Measurements from ENCODE around the gene TUNAR. TPM values are rescaled to one million over a fixed set of nuclear protein-coding genes. Genes with fewer than 3 reads are reported as not detected.

TUNAR gene
- total RNA-seq, 2 experiments from 2014 or later, result not detected

- Mint-ChIP-seq H3K4me1 (no peaks in the 10 kb centered on the region), H3K9me3 (no peaks in the 10 kb centered on the region), H3K27ac (no peak overlapping the region), H3K4me3 (no peak overlapping the region), H3K36me3 (no peaks in the 10 kb centered on the region), H3K27me3 (no peaks in the 10 kb centered on the region)
- POLR2A ChIA-PET, result no interaction called here
- ATAC-seq (ENCODE audit: low read depth) (no peak), DNase-seq (no peak)
Measured at GRCh38 chr14:95911456-95911855, 34.8 kb downstream of the TUNAR start.

- H3K27me3 Mint-ChIP-seq, result peaks cover 10% of the 10 kb centered on the region
- POLR2A ChIA-PET, result no interaction called here
- ATAC-seq (ENCODE audit: low read depth) (no peak), DNase-seq (no peak)
- H3K4me3 Mint-ChIP-seq, result no peak overlapping the region
- H3K27ac Mint-ChIP-seq, result no peak overlapping the region
- no peaks in the 10 kb centered on the region for H3K4me1 Mint-ChIP-seq
- H3K36me3 Mint-ChIP-seq, result no peaks in the 10 kb centered on the region
- H3K9me3 Mint-ChIP-seq, result no peaks in the 10 kb centered on the region
Measured at GRCh38 chr14:95915330-95915729, 38.7 kb downstream of the TUNAR start.

DNA sequence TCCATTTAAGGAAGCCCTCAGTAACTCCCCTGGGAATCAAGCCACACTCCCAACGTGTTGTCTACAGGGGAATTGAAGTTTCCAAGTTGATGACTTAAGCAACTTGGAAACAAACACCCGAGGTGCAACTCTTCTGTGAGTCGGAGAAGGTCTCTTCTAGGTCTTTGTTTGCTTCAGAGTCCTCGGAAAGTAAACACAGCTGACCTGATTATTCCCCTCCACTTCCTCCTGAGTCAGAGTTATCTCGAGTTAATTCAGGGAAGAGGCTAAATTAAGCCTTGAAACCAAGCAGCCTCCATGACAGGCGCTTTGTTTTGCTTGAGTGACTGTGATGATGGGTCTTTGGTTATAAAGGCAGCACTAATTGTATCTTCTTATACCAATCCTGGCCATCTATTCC is 41.8 kb downstream of the TUNAR start:
- no peaks in the 10 kb centered on the region for H3K4me1 Mint-ChIP-seq
- no peak overlapping the region for H3K4me3 Mint-ChIP-seq
- peaks cover 10% of the 10 kb centered on the region for H3K27me3 Mint-ChIP-seq
- ATAC-seq (ENCODE audit: low read depth) (no peak), DNase-seq (no peak)
- H3K36me3 Mint-ChIP-seq, result no peaks in the 10 kb centered on the region
- H3K9me3 Mint-ChIP-seq, result no peaks in the 10 kb centered on the region
- no peak overlapping the region for H3K27ac Mint-ChIP-seq
- POLR2A ChIA-PET, result no interaction called here

DNA sequence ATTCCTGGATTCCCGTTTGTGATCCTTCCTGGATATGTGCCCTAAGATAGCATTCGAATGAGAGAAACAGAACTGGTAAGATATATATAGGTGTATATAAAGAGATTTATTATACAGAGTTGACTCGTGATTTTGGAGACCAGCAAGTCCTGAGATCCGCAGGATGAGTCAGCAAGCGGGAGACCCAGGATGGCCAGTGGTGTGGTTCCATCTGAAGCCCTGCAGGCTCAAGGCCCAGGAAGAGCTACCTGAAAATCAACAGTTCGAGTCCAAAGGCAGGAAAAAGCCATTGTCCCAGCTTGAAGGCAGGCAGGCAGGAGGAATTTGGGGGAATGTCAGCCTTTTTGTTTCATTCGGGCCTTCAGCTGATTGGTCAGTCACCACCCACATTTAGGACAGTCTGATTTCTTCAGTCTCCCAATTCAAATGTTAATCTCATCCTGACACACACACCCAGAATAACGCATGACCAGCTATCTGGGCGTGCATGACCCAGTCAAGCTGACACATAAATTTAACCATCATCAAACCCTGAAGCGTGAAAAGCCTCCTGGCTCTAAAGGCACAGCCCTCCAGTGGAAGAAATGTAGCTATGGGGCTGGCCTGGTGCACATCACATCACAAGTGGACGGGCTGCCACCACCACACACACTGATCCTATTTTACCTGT is 44.3 kb downstream of the TUNAR start:
- POLR2A ChIA-PET, result no interaction called here
- DNase-seq, result no peak
- no peaks in the 10 kb centered on the region for H3K36me3 Mint-ChIP-seq

GRCh38 chr14:95922080-95922479 is 45.4 kb downstream of the TUNAR start:
- Mint-ChIP-seq H3K36me3 (no peaks in the 10 kb centered on the region), H3K9me3 (no peaks in the 10 kb centered on the region), H3K27me3 (peaks cover 10% of the 10 kb centered on the region), H3K4me1 (no peaks in the 10 kb centered on the region), H3K4me3 (no peak overlapping the region), H3K27ac (no peak overlapping the region)
- DNase-seq (no peak), ATAC-seq (ENCODE audit: low read depth) (no peak)
- POLR2A ChIA-PET, result no interaction called here

More for the DNA sequence above, 44.3 kb downstream of the TUNAR start:
- Mint-ChIP-seq H3K4me3 (no peak overlapping the region), H3K4me1 (no peaks in the 10 kb centered on the region), H3K27me3 (peaks cover 10% of the 10 kb centered on the region), H3K27ac (no peak overlapping the region), H3K9me3 (no peaks in the 10 kb centered on the region)
- no peak for ATAC-seq (ENCODE audit: low read depth)

DNA sequence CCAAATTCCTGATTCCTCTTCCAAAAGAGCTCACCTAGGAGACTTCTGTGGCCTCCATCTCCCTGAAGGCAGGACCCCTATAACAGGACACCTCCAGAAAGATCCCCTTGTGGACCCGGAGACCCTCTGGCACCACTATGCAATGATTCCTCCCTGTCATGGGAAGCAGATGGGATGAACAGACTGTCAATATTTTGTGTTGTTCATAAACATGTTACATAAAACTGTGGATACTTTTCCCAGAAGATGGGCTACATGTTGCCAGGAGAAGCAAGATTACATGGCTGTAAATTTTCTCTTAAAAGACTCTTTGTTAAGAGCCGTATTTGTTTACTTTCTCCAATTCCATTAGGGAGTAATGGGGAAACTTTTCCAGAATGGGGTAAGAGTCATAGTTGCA is 52.1 kb downstream of the TUNAR start:
- Mint-ChIP-seq H3K9me3 (no peaks in the 10 kb centered on the region), H3K36me3 (no peaks in the 10 kb centered on the region), H3K27ac (no peak overlapping the region), H3K4me3 (no peak overlapping the region), H3K27me3 (no peaks in the 10 kb centered on the region), H3K4me1 (no peaks in the 10 kb centered on the region)
- POLR2A ChIA-PET, result no interaction called here
- DNase-seq, result no peak
- ATAC-seq (ENCODE audit: low read depth), result no peak

DNA sequence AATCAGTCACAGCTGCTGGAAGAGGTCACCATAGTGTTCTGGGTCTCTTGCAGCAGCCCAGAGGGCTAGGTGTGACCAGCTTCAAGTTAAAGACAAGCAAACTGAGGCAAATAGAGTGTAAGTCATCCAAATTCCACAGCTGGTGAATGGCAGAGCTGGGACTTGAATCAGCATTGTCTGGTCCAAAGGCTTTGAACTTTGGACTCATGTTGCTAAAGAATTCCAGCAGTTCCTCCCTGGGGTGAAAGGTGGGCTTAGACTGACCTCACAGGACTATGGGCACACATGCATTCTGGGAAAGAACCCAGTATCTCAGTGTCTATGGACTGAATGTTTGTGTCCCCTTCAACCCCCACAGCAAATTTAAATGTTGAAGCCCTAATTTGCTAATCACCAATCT is 54.8 kb downstream of the TUNAR start:
- no peak for DNase-seq
- Mint-ChIP-seq H3K36me3 (no peaks in the 10 kb centered on the region), H3K9me3 (no peaks in the 10 kb centered on the region), H3K4me1 (no peaks in the 10 kb centered on the region), H3K4me3 (no peak overlapping the region), H3K27ac (no peak overlapping the region), H3K27me3 (no peaks in the 10 kb centered on the region)
- POLR2A ChIA-PET, result no interaction called here
- ATAC-seq (ENCODE audit: low read depth), result no peak

- Mint-ChIP-seq H3K4me1 (no peaks in the 10 kb centered on the region), H3K9me3 (peaks cover 1% of the 10 kb centered on the region), H3K27ac (no peak overlapping the region), H3K27me3 (no peaks in the 10 kb centered on the region), H3K4me3 (no peak overlapping the region), H3K36me3 (no peaks in the 10 kb centered on the region)
- POLR2A ChIA-PET, result no interaction called here
- DNase-seq (no peak), ATAC-seq (ENCODE audit: low read depth) (no peak)
Measured at GRCh38 chr14:95935228-95935822, 58.7 kb downstream of the TUNAR start.

GRCh38 chr14:95936041-95936440 is 59.4 kb downstream of the TUNAR start:
- Mint-ChIP-seq H3K27ac (no peak overlapping the region), H3K4me1 (no peaks in the 10 kb centered on the region), H3K9me3 (peaks cover 1% of the 10 kb centered on the region), H3K36me3 (no peaks in the 10 kb centered on the region), H3K4me3 (no peak overlapping the region), H3K27me3 (no peaks in the 10 kb centered on the region)
- DNase-seq (no peak), ATAC-seq (ENCODE audit: low read depth) (no peak)
- POLR2A ChIA-PET, result no interaction called here

GRCh38 chr14:95939335-95939734 is 62.7 kb downstream of the TUNAR start:
- ATAC-seq (ENCODE audit: low read depth), result no peak
- peaks cover 2% of the 10 kb centered on the region for H3K27me3 Mint-ChIP-seq
- DNase-seq, result no peak
- H3K27ac Mint-ChIP-seq, result no peak overlapping the region
- POLR2A ChIA-PET, result no interaction called here
- H3K4me1 Mint-ChIP-seq, result no peaks in the 10 kb centered on the region
- no peak overlapping the region for H3K4me3 Mint-ChIP-seq
- H3K9me3 Mint-ChIP-seq, result peaks cover 11% of the 10 kb centered on the region
- H3K36me3 Mint-ChIP-seq, result peaks cover 2% of the 10 kb centered on the region

GRCh38 chr14:95941897-95942296 is 65.3 kb downstream of the TUNAR start:
- no peak overlapping the region for H3K27ac Mint-ChIP-seq
- no peaks in the 10 kb centered on the region for H3K4me1 Mint-ChIP-seq
- ATAC-seq (ENCODE audit: low read depth), result no peak
- peaks cover 5% of the 10 kb centered on the region for H3K27me3 Mint-ChIP-seq
- no peak overlapping the region for H3K4me3 Mint-ChIP-seq
- POLR2A ChIA-PET, result no interaction called here
- H3K36me3 Mint-ChIP-seq, result peaks cover 2% of the 10 kb centered on the region
- H3K9me3 Mint-ChIP-seq, result peaks cover 11% of the 10 kb centered on the region
- DNase-seq, result no peak

DNA sequence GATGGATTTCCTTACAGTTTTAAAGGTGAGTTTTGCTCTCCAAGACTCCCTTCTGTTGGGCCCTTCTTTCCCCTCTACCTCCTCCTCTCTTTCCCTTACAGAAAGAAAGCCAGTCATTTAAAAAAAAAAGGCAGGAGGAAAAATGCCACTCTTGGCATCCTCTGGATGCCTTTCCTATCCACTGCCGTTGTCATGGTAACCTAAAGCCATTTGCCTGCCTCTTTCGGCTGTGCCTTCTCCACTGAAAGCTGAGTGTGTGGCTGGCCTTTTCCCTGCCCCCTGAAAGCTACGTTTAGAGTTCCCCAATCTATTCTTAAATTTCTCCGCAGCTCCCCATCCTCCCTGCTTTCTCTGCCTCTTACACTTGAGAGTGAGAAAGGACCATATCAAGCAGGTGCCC is 67.1 kb downstream of the TUNAR start:
- Mint-ChIP-seq H3K27me3 (peaks cover 13% of the 10 kb centered on the region), H3K4me1 (no peaks in the 10 kb centered on the region), H3K4me3 (no peak overlapping the region), H3K36me3 (peaks cover 2% of the 10 kb centered on the region), H3K27ac (no peak overlapping the region), H3K9me3 (peaks cover 11% of the 10 kb centered on the region)
- POLR2A ChIA-PET, result no interaction called here
- DNase-seq (no peak), ATAC-seq (ENCODE audit: low read depth) (no peak)

- ATAC-seq (ENCODE audit: low read depth) (no peak), DNase-seq (no peak)
- peaks cover 13% of the 10 kb centered on the region for H3K27me3 Mint-ChIP-seq
- peaks cover 2% of the 10 kb centered on the region for H3K36me3 Mint-ChIP-seq
- POLR2A ChIA-PET, result no interaction called here
- H3K4me3 Mint-ChIP-seq, result no peak overlapping the region
- no peak overlapping the region for H3K27ac Mint-ChIP-seq
- H3K9me3 Mint-ChIP-seq, result peaks cover 9% of the 10 kb centered on the region
- H3K4me1 Mint-ChIP-seq, result no peaks in the 10 kb centered on the region
Measured at GRCh38 chr14:95944462-95944861, 67.8 kb downstream of the TUNAR start.

- Mint-ChIP-seq H3K4me1 (no peaks in the 10 kb centered on the region), H3K9me3 (peaks cover 6% of the 10 kb centered on the region), H3K4me3 (no peak overlapping the region), H3K27me3 (peaks cover 13% of the 10 kb centered on the region), H3K36me3 (peaks cover 2% of the 10 kb centered on the region), H3K27ac (no peak overlapping the region)
- ATAC-seq (ENCODE audit: low read depth), result no peak
- DNase-seq, result no peak
- POLR2A ChIA-PET, result no interaction called here
Measured at GRCh38 chr14:95946867-95947266, 70.2 kb downstream of the TUNAR start.

Measured in activated naive CD8-positive, alpha-beta T cell treated with anti-CD3 and anti-CD28 coated beads, Interleukin-2, amount 10 ng/mL, durations not matched to agents 7 days and 5 days (primary cell).